Amniotic stem cell (primary cell): Measurements from ENCODE around the gene NFATC4.

Experiments used
- DNase-seq: peaks from one replicate; lab custom pipeline; 2025; lab: John Stamatoyannopoulos, UW

The NFATC4 gene

GRCh38 chr14:24411443-24412389, 43.7 kb downstream of the NFATC4 start:
- DNase-seq, result no peak

GRCh38 chr14:24414077-24414476, 46.1 kb downstream of the NFATC4 start:
- DNase-seq, result no peak

GRCh38 chr14:24414732-24415420, 46.9 kb downstream of the NFATC4 start:
- no peak for DNase-seq

- no peak for DNase-seq
Observed at GRCh38 chr14:24415421-24416253, 47.7 kb downstream of the NFATC4 start.

- DNase-seq, result no peak
Observed at GRCh38 chr14:24416254-24416931, 48.4 kb downstream of the NFATC4 start.

- DNase-seq, result no peak
Observed at GRCh38 chr14:24416932-24417619, 49.1 kb downstream of the NFATC4 start.

GRCh38 chr14:24417832-24418491, 50.0 kb downstream of the NFATC4 start:
- DNase-seq, result no peak

- no peak for DNase-seq
Observed at GRCh38 chr14:24418492-24418873, 50.5 kb downstream of the NFATC4 start.

- no peak for DNase-seq
Observed at GRCh38 chr14:24422261-24422660, 54.3 kb downstream of the NFATC4 start.

GRCh38 chr14:24422694-24423601, 55.0 kb downstream of the NFATC4 start:
- DNase-seq, result no peak

- DNase-seq, result peak; percentile 43
Observed at GRCh38 chr14:24425704-24426103, 57.7 kb downstream of the NFATC4 start.

GRCh38 chr14:24426150-24426911, 58.3 kb downstream of the NFATC4 start:
- no peak for DNase-seq

- DNase-seq, result no peak
Observed at GRCh38 chr14:24426912-24427536, 59.0 kb downstream of the NFATC4 start.

- no peak for DNase-seq
Observed at GRCh38 chr14:24427537-24428508, 59.8 kb downstream of the NFATC4 start.

GRCh38 chr14:24428628-24429394, 60.8 kb downstream of the NFATC4 start:
- no peak for DNase-seq
